Ovary (tissue), 3 donors: Measurements from ENCODE around the gene SMIM24.

Source experiments
- POLR2A ChIP-seq: fragments of 450-650 bp; IDR thresholded peaks from one replicate; pipeline ENCODE4 v1.6.1; 2017; ENCODE audit warnings: antibody characterized with exemption, mild to moderate bottlenecking, moderate library complexity
- TF ChIP-seq, protein P1 (sequence below), 3 donors: fragments of 450-650 bp in 2 of 3; fragments of 200-600 bp in 1 of 3; IDR thresholded peaks; one replicate each; pipeline versions ENCODE4 v1.5.1 to v1.8.0; 2016 to 2022; ENCODE audit warnings: antibody characterized with exemption in 3 of 3, mild to moderate bottlenecking in 1 of 3
- donor health status: DM: no; HTN: no; CAD: no.

DNA sequence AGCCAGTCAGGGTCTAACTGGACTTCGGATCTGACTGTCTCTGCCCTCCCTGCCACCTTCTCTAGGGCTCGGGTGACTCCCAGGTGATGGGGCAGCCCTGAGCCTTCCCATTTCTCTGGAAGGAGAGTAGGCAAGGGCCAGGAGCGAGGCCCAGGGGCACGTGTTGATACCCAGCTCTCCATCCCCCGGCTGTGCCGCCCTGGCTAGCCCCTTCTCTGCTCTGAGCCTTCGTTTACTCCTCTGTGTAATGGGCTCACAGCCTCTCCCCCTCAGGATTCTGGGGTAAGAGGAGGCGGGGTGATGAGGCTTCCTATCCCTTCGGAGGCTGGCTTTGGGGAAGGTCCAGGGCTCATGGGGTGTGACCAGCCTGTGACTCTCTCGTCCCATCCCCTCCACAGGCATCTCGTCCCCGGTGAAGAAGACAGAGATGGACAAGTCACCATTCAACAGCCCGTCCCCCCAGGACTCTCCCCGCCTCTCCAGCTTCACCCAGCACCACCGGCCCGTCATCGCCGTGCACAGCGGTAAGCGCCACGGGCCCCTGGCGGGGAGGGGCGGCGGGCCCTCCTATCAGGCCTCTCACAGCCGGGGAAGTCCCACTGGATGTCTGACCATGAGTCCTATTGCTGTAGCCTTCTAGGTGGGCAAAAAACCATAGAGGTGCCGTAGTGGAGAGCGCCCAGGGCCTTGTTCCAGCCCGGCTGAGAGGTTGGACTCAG lies 31.6 kb downstream of the SMIM24 start:
- no peak for TF ChIP-seq POLR2A
- TF ChIP-seq, protein P1, sequence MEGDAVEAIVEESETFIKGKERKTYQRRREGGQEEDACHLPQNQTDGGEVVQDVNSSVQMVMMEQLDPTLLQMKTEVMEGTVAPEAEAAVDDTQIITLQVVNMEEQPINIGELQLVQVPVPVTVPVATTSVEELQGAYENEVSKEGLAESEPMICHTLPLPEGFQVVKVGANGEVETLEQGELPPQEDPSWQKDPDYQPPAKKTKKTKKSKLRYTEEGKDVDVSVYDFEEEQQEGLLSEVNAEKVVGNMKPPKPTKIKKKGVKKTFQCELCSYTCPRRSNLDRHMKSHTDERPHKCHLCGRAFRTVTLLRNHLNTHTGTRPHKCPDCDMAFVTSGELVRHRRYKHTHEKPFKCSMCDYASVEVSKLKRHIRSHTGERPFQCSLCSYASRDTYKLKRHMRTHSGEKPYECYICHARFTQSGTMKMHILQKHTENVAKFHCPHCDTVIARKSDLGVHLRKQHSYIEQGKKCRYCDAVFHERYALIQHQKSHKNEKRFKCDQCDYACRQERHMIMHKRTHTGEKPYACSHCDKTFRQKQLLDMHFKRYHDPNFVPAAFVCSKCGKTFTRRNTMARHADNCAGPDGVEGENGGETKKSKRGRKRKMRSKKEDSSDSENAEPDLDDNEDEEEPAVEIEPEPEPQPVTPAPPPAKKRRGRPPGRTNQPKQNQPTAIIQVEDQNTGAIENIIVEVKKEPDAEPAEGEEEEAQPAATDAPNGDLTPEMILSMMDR (IDR thresholded peaks at IDR 0.05) = no peak
